HepG2 (cell line): ENCODE data around the gene ODC1. TPM values are rescaled to one million over a fixed set of nuclear protein-coding genes. Genes with fewer than 3 reads are reported as not detected.

Experiments used
- BCL6 ChIP-seq: IDR thresholded peaks from 2 replicates; pipeline ENCODE4 v1.6.1; 2016; ENCODE audit warnings: missing genetic modification reagents, missing compliant biosample characterization
- HCFC1 ChIP-seq: fragments of 150-350 bp; IDR thresholded peaks from 2 replicates; pipeline ENCODE4 v1.6.1; 2014; ENCODE audit warnings: low read depth, low read length
- HIVEP1 ChIP-seq: sonication (generic); formaldehyde crosslinking; IDR thresholded peaks from 2 replicates; pipeline ENCODE4 v1.4.0; 2020; ENCODE audit warnings: mild to moderate bottlenecking, missing genetic modification reagents
- LCORL ChIP-seq, 2 experiments: fragments of 450-650 bp in 1 of 2; sonication (generic) in 1 of 2; formaldehyde crosslinking in 1 of 2; IDR thresholded peaks; 2 replicates each; pipeline versions ENCODE4 v1.5.0 to v1.6.1; 2017 to 2020; ENCODE audit warnings: antibody characterized with exemption in 1 of 2, missing genetic modification reagents in 1 of 2
- MED1 ChIP-seq: sonication (generic); formaldehyde crosslinking; IDR thresholded peaks from 2 replicates; pipeline ENCODE4 v1.4.0; 2020; ENCODE audit warnings: missing genetic modification reagents
- MYC ChIP-seq: sonication (generic); formaldehyde crosslinking; IDR thresholded peaks from 2 replicates; pipeline ENCODE4 v1.9.0; 2021; ENCODE audit warnings: missing genetic modification reagents, borderline replicate concordance
- NFE2L2 ChIP-seq: fragments of 150-350 bp; IDR thresholded peaks from 2 replicates; pipeline ENCODE4 v1.6.1; 2014; ENCODE audit warnings: low read length
- PPARG ChIP-seq: conservative IDR thresholded peaks from 2 replicates; pipeline ENCODE4 v1.6.1; 2016; ENCODE audit warnings: missing biosample characterization, missing genetic modification reagents
- RFX3 ChIP-seq: IDR thresholded peaks from 2 replicates; pipeline ENCODE4 v1.6.1; 2016; ENCODE audit warnings: missing biosample characterization, missing genetic modification reagents
- SMARCE1 ChIP-seq: fragments of 450-650 bp; IDR thresholded peaks from 2 replicates; pipeline ENCODE4 v1.6.1; 2017; ENCODE audit warnings: borderline replicate concordance
- TP53 ChIP-seq: sonication (generic); formaldehyde crosslinking; conservative IDR thresholded peaks from 2 replicates; pipeline ENCODE4 v1.4.0; 2020; ENCODE audit warnings: missing genetic modification reagents
- ZBTB20 ChIP-seq: sonication (generic); formaldehyde crosslinking; IDR thresholded peaks from 2 replicates; pipeline ENCODE4 v1.8.1; 2023; ENCODE audit warnings: missing genetic modification reagents, low read depth, mild to moderate bottlenecking, borderline replicate concordance
- polyA plus RNA-seq, 8 experiments: library from polyadenylated mRNA; depleted of rRNA in 3 of 8; stranded (reverse) in 7 of 8; unstranded in 1 of 8; fragments of >200 nt; fragmentation: Illumina TruSeq in 4 of 8; extraction: Trizol in 4 of 8; gene quantifications; 2 replicates each; pipeline versions ENCODE4 v1.2.1 to v1.2.3, GENCODE V29; 2011 to 2016; ENCODE audit warnings: low read depth in 4 of 8, missing spikeins in 1 of 8, mixed read lengths in 1 of 8; ENCODE audit not compliant: insufficient read depth in 1 of 8
- total RNA-seq, 5 experiments: library from RNA; depleted of rRNA; stranded (reverse); fragments of >200 nt; fragmentation: Illumina TruSeq; extraction: Trizol; gene quantifications; 2 replicates each; pipeline ENCODE4 v1.2.3, GENCODE V29; 2016; ENCODE audit warnings: low read depth in 1 of 5
- TF ChIP-seq, protein P1 (sequence below): sonication (generic); formaldehyde crosslinking; IDR thresholded peaks from 2 replicates; pipeline ENCODE4 v1.4.0; 2020; ENCODE audit warnings: missing genetic modification reagents
- TF ChIP-seq, protein P2 (sequence below): sonication (generic); formaldehyde crosslinking; IDR thresholded peaks from 2 replicates; pipeline ENCODE4 v1.8.0; 2022; ENCODE audit warnings: low read depth, missing genetic modification reagents
- TF ChIP-seq, protein P3 (sequence below): sonication (generic); formaldehyde crosslinking; IDR thresholded peaks from 2 replicates; pipeline ENCODE4 v1.5.0; 2020; ENCODE audit warnings: missing genetic modification reagents
- TF ChIP-seq, protein P4 (sequence below): sonication (generic); formaldehyde crosslinking; IDR thresholded peaks from 2 replicates; pipeline ENCODE4 v1.5.0; 2020; ENCODE audit warnings: missing genetic modification reagents, mild to moderate bottlenecking, borderline replicate concordance
- TF ChIP-seq, protein P5 (sequence below): sonication (generic); formaldehyde crosslinking; IDR thresholded peaks from 2 replicates; pipeline ENCODE4 v1.4.0; 2020; ENCODE audit warnings: missing genetic modification reagents

ODC1 gene
- total and polyA plus RNA-seq, 2 of the 13 experiments (the other 11 are each of a cell fraction or from before 2014, with no cell fraction given): 142 to 371 TPM

DNA sequence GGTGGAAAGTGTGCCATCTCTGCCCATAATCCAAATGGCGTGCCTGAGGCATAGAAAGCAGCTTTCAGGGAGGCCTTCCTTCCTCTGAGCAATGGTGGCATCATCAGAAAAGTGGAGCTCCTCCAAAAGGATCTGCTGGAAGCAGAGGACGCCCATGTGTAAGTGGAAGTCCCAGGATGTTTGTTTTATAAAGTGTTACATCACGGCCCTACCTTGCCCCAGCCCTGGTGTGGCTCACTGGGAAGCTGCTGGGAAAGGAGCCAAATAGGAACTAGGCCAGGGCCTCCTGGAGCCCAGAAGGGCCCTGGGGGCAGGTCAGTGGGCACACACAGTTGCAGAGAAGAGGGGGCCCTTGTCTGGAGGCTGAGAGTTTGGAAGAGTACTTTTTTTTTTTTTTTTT lies 4.2 kb upstream of the ODC1 start (continued):
- TF ChIP-seq, protein P1, sequence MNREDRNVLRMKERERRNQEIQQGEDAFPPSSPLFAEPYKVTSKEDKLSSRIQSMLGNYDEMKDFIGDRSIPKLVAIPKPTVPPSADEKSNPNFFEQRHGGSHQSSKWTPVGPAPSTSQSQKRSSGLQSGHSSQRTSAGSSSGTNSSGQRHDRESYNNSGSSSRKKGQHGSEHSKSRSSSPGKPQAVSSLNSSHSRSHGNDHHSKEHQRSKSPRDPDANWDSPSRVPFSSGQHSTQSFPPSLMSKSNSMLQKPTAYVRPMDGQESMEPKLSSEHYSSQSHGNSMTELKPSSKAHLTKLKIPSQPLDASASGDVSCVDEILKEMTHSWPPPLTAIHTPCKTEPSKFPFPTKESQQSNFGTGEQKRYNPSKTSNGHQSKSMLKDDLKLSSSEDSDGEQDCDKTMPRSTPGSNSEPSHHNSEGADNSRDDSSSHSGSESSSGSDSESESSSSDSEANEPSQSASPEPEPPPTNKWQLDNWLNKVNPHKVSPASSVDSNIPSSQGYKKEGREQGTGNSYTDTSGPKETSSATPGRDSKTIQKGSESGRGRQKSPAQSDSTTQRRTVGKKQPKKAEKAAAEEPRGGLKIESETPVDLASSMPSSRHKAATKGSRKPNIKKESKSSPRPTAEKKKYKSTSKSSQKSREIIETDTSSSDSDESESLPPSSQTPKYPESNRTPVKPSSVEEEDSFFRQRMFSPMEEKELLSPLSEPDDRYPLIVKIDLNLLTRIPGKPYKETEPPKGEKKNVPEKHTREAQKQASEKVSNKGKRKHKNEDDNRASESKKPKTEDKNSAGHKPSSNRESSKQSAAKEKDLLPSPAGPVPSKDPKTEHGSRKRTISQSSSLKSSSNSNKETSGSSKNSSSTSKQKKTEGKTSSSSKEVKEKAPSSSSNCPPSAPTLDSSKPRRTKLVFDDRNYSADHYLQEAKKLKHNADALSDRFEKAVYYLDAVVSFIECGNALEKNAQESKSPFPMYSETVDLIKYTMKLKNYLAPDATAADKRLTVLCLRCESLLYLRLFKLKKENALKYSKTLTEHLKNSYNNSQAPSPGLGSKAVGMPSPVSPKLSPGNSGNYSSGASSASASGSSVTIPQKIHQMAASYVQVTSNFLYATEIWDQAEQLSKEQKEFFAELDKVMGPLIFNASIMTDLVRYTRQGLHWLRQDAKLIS (CRISPR knock-in tag): no peak
- peak; percentile 60; the same call in 1 of the 2 replicates for TF ChIP-seq BCL6 (CRISPR knock-in tag)
- TF ChIP-seq HIVEP1 (CRISPR knock-in tag): 0 out of 2 replicates have a peak, but pooled peaks have one; percentile 48
- TF ChIP-seq ZBTB20 (CRISPR knock-in tag): no peak
- TF ChIP-seq PPARG (CRISPR knock-in tag): peak; percentile 73
- peak; percentile 55; the same call in 1 of the 2 replicates for TF ChIP-seq MED1 (CRISPR knock-in tag)
- no peak for TF ChIP-seq NFE2L2
- TF ChIP-seq TP53 (CRISPR knock-in tag): no peak
- TF ChIP-seq HCFC1: no peak
- TF ChIP-seq LCORL (IDR thresholded peaks at IDR 0.05): no peak
- peak; percentile 67; the same call in 1 of the 2 replicates for TF ChIP-seq LCORL (CRISPR knock-in tag; IDR thresholded peaks at IDR 0.05)
- TF ChIP-seq, protein P2, sequence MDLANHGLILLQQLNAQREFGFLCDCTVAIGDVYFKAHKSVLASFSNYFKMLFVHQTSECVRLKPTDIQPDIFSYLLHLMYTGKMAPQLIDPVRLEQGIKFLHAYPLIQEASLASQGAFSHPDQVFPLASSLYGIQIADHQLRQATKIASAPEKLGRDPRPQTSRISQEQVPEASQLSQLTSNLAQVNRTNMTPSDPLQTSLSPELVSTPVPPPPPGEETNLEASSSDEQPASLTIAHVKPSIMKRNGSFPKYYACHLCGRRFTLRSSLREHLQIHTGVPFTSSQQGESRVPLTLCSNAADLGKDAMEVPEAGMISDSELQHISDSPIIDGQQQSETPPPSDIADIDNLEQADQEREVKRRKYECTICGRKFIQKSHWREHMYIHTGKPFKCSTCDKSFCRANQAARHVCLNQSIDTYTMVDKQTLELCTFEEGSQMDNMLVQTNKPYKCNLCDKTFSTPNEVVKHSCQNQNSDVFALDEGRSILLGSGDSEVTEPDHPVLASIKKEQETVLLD (CRISPR knock-in tag): no peak
- TF ChIP-seq, protein P3, sequence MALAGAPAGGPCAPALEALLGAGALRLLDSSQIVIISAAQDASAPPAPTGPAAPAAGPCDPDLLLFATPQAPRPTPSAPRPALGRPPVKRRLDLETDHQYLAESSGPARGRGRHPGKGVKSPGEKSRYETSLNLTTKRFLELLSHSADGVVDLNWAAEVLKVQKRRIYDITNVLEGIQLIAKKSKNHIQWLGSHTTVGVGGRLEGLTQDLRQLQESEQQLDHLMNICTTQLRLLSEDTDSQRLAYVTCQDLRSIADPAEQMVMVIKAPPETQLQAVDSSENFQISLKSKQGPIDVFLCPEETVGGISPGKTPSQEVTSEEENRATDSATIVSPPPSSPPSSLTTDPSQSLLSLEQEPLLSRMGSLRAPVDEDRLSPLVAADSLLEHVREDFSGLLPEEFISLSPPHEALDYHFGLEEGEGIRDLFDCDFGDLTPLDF: no peak
- TF ChIP-seq MYC (CRISPR knock-in tag): peak; percentile 18; the same call in 1 of the 2 replicates
- no peak for TF ChIP-seq RFX3 (CRISPR knock-in tag)
- TF ChIP-seq, protein P4, sequence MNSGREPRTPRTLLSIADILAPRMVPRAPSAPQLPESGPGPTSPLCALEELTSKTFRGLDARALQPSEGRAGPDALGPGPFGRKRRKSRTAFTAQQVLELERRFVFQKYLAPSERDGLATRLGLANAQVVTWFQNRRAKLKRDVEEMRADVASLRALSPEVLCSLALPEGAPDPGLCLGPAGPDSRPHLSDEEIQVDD (CRISPR knock-in tag): no peak
- TF ChIP-seq SMARCE1: no peak
- TF ChIP-seq, protein P5, sequence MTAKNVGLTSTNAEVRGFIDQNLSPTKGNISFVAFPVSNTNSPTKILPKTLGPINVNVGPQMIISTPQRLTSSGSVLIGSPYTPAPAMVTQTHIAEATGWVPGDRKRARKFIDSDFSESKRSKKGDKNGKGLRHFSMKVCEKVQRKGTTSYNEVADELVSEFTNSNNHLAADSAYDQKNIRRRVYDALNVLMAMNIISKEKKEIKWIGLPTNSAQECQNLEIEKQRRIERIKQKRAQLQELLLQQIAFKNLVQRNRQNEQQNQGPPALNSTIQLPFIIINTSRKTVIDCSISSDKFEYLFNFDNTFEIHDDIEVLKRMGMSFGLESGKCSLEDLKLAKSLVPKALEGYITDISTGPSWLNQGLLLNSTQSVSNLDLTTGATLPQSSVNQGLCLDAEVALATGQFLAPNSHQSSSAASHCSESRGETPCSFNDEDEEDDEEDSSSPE (CRISPR knock-in tag): no peak
